ENCODE results near the gene RAC2. TPM values are rescaled to one million over a fixed set of nuclear protein-coding genes. Genes with fewer than 3 reads are reported as not detected.

Gene RAC2
- total RNA-seq, 6 donors from 2014 or later, result 22.1 to 126 (median 65.2) TPM

DNA sequence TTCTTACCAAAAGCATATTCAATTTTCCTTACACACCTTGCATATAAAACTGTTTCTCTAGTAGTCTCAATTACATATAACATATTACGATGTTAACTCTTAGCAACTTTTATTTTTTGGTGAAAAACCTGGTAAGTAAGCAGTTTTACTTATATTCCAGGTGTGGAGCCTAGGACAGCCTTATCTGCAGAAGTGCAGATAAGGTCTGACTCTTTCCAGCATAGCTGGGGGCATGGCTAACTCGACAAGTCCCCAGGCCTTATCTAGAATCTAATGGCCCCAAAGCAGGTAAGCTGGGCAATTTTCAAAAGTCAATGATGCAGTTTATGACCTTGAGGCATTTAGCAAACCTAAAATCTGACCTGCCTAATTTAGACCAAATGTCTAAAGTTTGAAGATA, 51.9 kb downstream of the RAC2 start:
- no peak for TF ChIP-seq POLR2A (IDR thresholded peaks at IDR 0.05)
- DNase-seq, result no peak
- Histone ChIP-seq H3K36me3 (no peaks in the 10 kb centered on the region), H3K27ac (no peak overlapping the region), H3K4me1 (peaks cover 36 to 48% (median 42%) of the 10 kb centered on the region in 4 donors), H3K9me3 (no peaks in the 10 kb centered on the region), H3K27me3 (no peaks in the 10 kb centered on the region), H3K4me3 (no peak overlapping the region)
- 89 to 93% methylated on average over 2 of the region's 2 CpGs for WGBS, 2 donors
- ATAC-seq (ENCODE audit: low FRiP score in 2 of 2), result no peak

DNA sequence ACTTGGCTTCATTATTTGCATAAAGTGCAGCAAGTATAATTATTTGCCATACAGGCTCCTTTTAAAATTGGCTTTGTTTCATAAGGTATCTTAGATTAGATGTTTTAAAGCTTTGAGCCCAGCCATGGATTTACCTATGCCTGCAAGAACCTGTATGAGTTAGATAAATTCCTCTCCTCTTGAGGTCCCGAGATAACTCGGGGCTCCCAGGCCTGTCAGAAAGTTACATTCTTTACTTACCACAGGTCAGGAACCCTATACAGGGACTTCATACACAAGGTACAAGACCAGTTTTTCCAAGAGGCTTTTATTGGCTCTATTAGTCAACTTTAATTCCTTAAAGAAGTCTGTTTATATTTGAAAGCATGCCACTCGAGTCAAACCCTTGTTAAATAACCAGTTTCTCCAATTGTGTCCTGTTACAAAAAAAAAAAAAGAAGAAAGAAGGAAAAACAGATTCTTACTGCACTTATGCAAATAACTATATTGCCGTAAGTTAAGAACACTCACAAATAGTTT, 53.7 kb downstream of the RAC2 start:
- ATAC-seq (ENCODE audit: low FRiP score in 2 of 2), result no peak
- H3K36me3 ChIP-seq, result no peaks in the 10 kb centered on the region

DNA sequence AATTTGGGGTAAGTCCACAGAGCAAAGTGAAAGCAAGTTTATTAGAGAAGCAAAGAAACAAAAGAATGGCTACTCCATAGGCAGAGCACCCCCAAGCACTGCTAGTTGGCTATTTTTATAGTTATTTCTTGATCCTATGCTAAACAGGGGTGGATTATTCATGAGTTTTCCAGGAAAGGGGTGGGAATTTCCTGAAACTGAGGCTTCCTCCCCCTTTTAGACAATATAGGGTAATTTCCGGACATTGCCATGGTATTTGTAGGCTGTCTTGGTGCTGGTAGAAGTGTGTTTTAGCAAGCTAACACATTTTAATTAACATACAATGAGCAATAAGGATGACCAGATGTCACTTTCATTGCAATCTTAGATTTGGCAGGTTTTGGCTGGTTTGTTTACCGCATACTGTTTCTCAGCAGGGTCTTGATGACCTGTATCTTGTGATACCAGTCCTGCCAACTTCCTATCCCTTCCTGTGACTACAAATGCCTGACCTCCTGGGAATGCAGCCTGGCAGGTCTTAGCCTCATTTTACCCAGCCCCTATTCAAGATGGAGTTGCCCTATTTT, 55.1 kb downstream of the RAC2 start:
- no peaks in the 10 kb centered on the region for H3K9me3 ChIP-seq
- H3K36me3 ChIP-seq, result no peaks in the 10 kb centered on the region
- ATAC-seq (ENCODE audit: low FRiP score in 2 of 2) (no peak), DNase-seq (no peak)
- 49 to 61% methylated on average over 2 of the region's 2 CpGs for WGBS, 2 donors
- H3K27ac ChIP-seq, result peak overlapping the region; percentile 68 to 89 (median 88)
- H3K4me1 ChIP-seq, result peaks cover 37 to 40% (median 37%) of the 10 kb centered on the region in 4 donors
- H3K27me3 ChIP-seq, result no peaks in the 10 kb centered on the region
- TF ChIP-seq POLR2AphosphoS5 (IDR thresholded peaks at IDR 0.05), result peak; percentile 13 to 53
- TF ChIP-seq POLR2A (IDR thresholded peaks at IDR 0.05), result no peak
- TF ChIP-seq, protein P1, sequence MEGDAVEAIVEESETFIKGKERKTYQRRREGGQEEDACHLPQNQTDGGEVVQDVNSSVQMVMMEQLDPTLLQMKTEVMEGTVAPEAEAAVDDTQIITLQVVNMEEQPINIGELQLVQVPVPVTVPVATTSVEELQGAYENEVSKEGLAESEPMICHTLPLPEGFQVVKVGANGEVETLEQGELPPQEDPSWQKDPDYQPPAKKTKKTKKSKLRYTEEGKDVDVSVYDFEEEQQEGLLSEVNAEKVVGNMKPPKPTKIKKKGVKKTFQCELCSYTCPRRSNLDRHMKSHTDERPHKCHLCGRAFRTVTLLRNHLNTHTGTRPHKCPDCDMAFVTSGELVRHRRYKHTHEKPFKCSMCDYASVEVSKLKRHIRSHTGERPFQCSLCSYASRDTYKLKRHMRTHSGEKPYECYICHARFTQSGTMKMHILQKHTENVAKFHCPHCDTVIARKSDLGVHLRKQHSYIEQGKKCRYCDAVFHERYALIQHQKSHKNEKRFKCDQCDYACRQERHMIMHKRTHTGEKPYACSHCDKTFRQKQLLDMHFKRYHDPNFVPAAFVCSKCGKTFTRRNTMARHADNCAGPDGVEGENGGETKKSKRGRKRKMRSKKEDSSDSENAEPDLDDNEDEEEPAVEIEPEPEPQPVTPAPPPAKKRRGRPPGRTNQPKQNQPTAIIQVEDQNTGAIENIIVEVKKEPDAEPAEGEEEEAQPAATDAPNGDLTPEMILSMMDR (IDR thresholded peaks at IDR 0.05), result no peak
- peak in 2 of 4 donors; percentile 7 to 28 for TF ChIP-seq EP300 (IDR thresholded peaks at IDR 0.05)
- no peak overlapping the region for H3K4me3 ChIP-seq

More for the DNA sequence above, 53.7 kb downstream of the RAC2 start:
- H3K27me3 ChIP-seq, result no peaks in the 10 kb centered on the region
- H3K27ac ChIP-seq, result peak overlapping the region in 2 of 4 donors; percentile 68 to 87
- WGBS, 2 donors, result 38 to 71% methylated on average over 4 of the region's 4 CpGs
- H3K4me1 ChIP-seq, result peaks cover 34 to 40% (median 36%) of the 10 kb centered on the region in 4 donors
- DNase-seq, result no peak
- no peaks in the 10 kb centered on the region for H3K9me3 ChIP-seq
- no peak overlapping the region for H3K4me3 ChIP-seq
- TF ChIP-seq POLR2AphosphoS5 (IDR thresholded peaks at IDR 0.05) (no peak), POLR2A (IDR thresholded peaks at IDR 0.05) (no peak), EP300 (IDR thresholded peaks at IDR 0.05) (no peak)
- TF ChIP-seq, protein P1 (IDR thresholded peaks at IDR 0.05), result no peak

DNA sequence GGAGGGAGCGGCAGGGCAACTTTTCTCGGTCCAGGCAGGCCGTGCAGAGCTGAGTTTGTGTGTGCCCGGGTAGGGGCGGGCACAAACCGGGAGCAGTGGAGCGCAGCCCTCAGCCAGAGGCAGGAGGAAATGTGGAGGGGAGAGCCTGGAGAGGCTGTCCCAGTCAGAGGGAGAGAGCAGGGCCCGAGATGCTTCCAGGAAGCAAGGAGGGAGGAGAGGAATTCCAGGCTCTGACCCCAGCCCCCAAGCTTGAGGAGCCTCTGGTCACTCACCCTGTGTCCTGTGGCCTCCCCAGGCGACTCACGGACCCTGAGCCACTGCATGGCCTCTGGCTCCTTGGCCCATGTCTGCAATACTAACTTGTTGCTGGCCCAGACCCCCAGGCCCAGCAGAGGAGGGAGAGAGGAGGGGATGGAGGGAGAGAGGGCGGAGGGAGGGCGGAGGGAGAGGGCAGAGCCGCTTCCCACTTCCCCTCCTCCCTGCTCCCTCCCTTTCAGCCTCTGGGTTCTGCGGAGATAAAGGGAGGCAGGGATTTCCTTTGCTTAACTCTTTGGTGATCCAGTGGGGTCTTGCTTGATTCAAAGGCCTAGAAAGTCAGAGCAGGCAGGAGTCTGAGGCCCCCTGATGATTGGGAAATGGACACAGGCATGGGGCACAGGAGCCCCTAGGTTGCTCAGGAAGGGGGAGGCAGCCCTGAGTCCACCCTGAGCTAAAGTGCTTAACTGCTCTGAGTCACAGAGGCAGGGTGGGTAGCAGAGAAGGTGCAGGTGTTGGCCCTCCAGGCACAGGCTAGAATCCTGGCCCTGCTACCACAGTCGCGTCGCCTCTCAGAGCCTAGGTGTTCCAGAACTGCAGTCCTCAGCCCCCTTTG, 55.9 kb downstream of the RAC2 start, which contains the start of gene C1QTNF6:
Gene C1QTNF6 (minus strand): TSS at position 357 of the 871 bp plus-strand sequence. CDS start 34 bp downstream, at position 323.
- peak; percentile 72 to 83 for ATAC-seq (ENCODE audit: low FRiP score in 2 of 2)
- H3K27me3 ChIP-seq, result no peaks in the 10 kb centered on the region
- peak within 1 kb of the TSS; percentile 68 to 89 (median 88) for H3K27ac ChIP-seq
- H3K9me3 ChIP-seq, result no peaks in the 10 kb centered on the region
- H3K36me3 ChIP-seq, result no peaks in the 10 kb centered on the region
- no peak for DNase-seq
- H3K4me3 ChIP-seq, result peak within 1 kb of the TSS in 3 of 4 donors; percentile 22 to 43 (median 39)
- peaks cover 35 to 38% (median 37%) of the 10 kb centered on the region in 4 donors for H3K4me1 ChIP-seq
- 26 to 34% methylated on average over 15 to 16 of the region's 17 CpGs for WGBS, 2 donors
- no peak for TF ChIP-seq POLR2AphosphoS5 (IDR thresholded peaks at IDR 0.05)
- no peak for TF ChIP-seq EP300 (IDR thresholded peaks at IDR 0.05)
- TF ChIP-seq, protein P1 (IDR thresholded peaks at IDR 0.05), result no peak
- no peak for TF ChIP-seq POLR2A (IDR thresholded peaks at IDR 0.05)

DNA sequence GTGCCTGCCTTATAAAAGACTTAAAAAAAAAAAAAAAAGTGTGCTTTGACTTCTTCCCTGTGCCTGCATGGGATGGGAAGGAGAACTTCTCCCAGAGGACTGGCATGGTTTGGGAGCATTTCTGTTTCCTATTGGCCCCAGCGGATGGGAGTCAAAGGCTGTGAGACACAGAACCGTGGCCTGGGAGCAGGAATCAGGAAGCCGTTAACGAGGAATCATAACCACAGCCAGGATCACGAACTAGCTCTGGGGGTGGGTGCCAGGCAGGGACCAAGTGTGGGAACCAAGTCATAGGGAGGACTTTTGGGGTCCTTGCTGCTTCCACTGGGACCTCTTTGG, 56.5 kb downstream of the RAC2 start:
- WGBS, 2 donors, result 18 to 29% methylated on average over 5 of the region's 5 CpGs
- peak overlapping the region; percentile 68 to 89 (median 88) for H3K27ac ChIP-seq
- peak overlapping the region in 3 of 4 donors; percentile 22 to 43 (median 39) for H3K4me3 ChIP-seq
- TF ChIP-seq, protein P1 (IDR thresholded peaks at IDR 0.05), result no peak
- TF ChIP-seq POLR2AphosphoS5 (IDR thresholded peaks at IDR 0.05) (no peak), POLR2A (IDR thresholded peaks at IDR 0.05) (no peak), EP300 (IDR thresholded peaks at IDR 0.05) (no peak)
- DNase-seq (no peak), ATAC-seq (ENCODE audit: low FRiP score in 2 of 2) (peak in 1 of 2 donors; percentile 25)
- peaks cover 35 to 38% (median 37%) of the 10 kb centered on the region in 4 donors for H3K4me1 ChIP-seq
- no peaks in the 10 kb centered on the region for H3K27me3 ChIP-seq
- no peaks in the 10 kb centered on the region for H3K9me3 ChIP-seq
- H3K36me3 ChIP-seq, result no peaks in the 10 kb centered on the region
